ENCODE measurements around the gene SVIL. TPM values are rescaled to one million over a fixed set of nuclear protein-coding genes. Genes with fewer than 3 reads are reported as not detected.

SVIL gene
- polyA plus RNA-seq, 4 donors = 6.7 to 26.4 (median 9.8) TPM

DNA sequence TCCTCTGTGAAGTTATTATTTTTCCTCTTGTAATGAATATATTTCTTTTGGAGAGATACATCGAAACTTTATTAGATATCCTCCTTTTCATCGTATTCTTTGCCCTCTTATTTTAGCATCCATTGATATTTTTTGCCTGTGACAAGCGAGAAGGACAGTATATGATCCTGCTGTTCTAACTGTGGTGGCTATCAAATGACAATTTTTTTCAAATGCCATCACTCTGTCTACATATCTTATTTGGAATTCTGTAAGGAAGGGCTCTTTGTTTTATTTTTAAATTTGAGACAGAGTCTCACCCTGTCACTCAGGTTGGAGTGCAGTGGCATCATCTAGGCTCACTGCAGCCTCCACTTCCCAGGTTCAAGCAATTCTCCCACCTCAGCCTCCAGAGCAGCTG, 217.4 kb downstream of the SVIL start:
- FAIRE-seq = no peak
- no peak overlapping the region for H3K4me3 ChIP-seq (ENCODE audit: low read depth in 1 of 3, low read length in 3 of 3)

DNA sequence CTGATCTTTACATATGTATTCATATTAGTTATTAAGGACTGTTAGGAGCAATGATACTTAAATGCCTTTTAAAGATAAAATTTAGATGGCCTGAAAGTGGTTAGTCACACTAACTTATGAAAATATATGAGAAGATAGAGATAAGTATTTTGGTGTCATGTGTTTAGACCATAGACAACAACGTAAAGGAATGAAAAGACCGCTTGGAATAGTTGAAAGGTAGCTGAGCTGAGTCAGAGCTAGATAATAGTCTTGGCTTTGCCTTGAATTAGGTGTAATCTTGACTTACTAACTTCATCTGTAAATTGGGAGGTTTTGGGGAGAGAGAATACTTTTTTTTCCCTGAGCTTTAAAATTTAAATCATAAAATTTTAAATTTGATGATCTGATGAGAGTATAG, 218.9 kb downstream of the SVIL start:
- no peaks in the 10 kb centered on the region for H3K9me3 ChIP-seq (ENCODE audit: control insufficient read depth in 2 of 2, insufficient read depth in 1 of 2, low read depth in 1 of 2, low read length in 1 of 2)
- H3K27me3 ChIP-seq (ENCODE audit: control insufficient read depth in 3 of 3, insufficient read depth in 3 of 3, low read length in 3 of 3) = no peaks in the 10 kb centered on the region
- DNase-seq = no peak
- H3K27ac ChIP-seq (ENCODE audit: low read depth in 1 of 3, low read length in 2 of 3) = no peak overlapping the region
- peaks cover 0 to 9% (median 4%) of the 10 kb centered on the region in 3 donors for H3K4me1 ChIP-seq (ENCODE audit: control insufficient read depth in 3 of 3, insufficient read depth in 2 of 3, low read depth in 1 of 3, low read length in 2 of 3)
- H3K4me3 ChIP-seq (ENCODE audit: low read depth in 1 of 3, low read length in 3 of 3) = no peak overlapping the region
- no peak for FAIRE-seq
- WGBS, 3 donors = 90 to 94% (median 93%) methylated on average over 2 of the region's 2 CpGs
- peaks cover 0 to 14% (median 0%) of the 10 kb centered on the region in 3 donors for H3K36me3 ChIP-seq (ENCODE audit: control insufficient read depth in 3 of 3, insufficient read depth in 2 of 3, low read depth in 1 of 3, low read length in 3 of 3)

More for the DNA sequence above, 217.4 kb downstream of the SVIL start:
- WGBS, 3 donors = 92 to 95% (median 94%) methylated on average over 3 of the region's 3 CpGs
- no peaks in the 10 kb centered on the region for H3K27me3 ChIP-seq (ENCODE audit: control insufficient read depth in 3 of 3, insufficient read depth in 3 of 3, low read length in 3 of 3)
- peaks cover 0 to 4% (median 0%) of the 10 kb centered on the region in 3 donors for H3K4me1 ChIP-seq (ENCODE audit: control insufficient read depth in 3 of 3, insufficient read depth in 2 of 3, low read depth in 1 of 3, low read length in 2 of 3)
- H3K27ac ChIP-seq (ENCODE audit: low read depth in 1 of 3, low read length in 2 of 3) = no peak overlapping the region
- H3K9me3 ChIP-seq (ENCODE audit: control insufficient read depth in 2 of 2, insufficient read depth in 1 of 2, low read depth in 1 of 2, low read length in 1 of 2) = no peaks in the 10 kb centered on the region
- DNase-seq = no peak
- peaks cover 0 to 23% (median 3%) of the 10 kb centered on the region in 3 donors for H3K36me3 ChIP-seq (ENCODE audit: control insufficient read depth in 3 of 3, insufficient read depth in 2 of 3, low read depth in 1 of 3, low read length in 3 of 3)

DNA sequence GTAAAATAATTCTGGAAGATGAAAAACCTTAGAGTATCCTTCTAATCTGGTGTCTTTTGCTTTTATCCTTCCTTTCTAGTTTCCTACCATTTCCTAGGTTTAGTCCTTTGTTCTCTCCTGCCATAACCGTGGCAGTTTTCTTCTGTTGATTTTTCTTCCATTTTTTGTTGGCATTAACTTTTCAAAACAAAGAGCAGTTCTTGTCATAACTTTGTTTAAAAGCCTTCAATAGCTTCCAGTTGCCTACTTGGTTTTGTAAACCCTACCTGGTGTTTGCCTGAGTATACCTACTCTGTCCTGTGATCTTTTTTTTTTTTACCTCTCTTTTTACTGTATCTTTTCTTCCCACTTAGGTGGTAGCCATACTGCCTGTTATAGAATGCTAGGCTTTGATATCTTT, 220.3 kb downstream of the SVIL start:
- no peaks in the 10 kb centered on the region for H3K27me3 ChIP-seq (ENCODE audit: control insufficient read depth in 3 of 3, insufficient read depth in 3 of 3, low read length in 3 of 3)
- FAIRE-seq = no peak
- no peak for DNase-seq
- no peak overlapping the region for H3K27ac ChIP-seq (ENCODE audit: low read depth in 1 of 3, low read length in 2 of 3)
- peaks cover 0 to 10% (median 0%) of the 10 kb centered on the region in 3 donors for H3K36me3 ChIP-seq (ENCODE audit: control insufficient read depth in 3 of 3, insufficient read depth in 2 of 3, low read depth in 1 of 3, low read length in 3 of 3)
- H3K9me3 ChIP-seq (ENCODE audit: control insufficient read depth in 2 of 2, insufficient read depth in 1 of 2, low read depth in 1 of 2, low read length in 1 of 2) = no peaks in the 10 kb centered on the region
- H3K4me1 ChIP-seq (ENCODE audit: control insufficient read depth in 3 of 3, insufficient read depth in 2 of 3, low read depth in 1 of 3, low read length in 2 of 3) = peaks cover 0 to 9% (median 4%) of the 10 kb centered on the region in 3 donors
- H3K4me3 ChIP-seq (ENCODE audit: low read depth in 1 of 3, low read length in 3 of 3) = no peak overlapping the region
- WGBS, 3 donors = 58 to 68% (median 64%) methylated on average over 1 of the region's 1 CpG

DNA sequence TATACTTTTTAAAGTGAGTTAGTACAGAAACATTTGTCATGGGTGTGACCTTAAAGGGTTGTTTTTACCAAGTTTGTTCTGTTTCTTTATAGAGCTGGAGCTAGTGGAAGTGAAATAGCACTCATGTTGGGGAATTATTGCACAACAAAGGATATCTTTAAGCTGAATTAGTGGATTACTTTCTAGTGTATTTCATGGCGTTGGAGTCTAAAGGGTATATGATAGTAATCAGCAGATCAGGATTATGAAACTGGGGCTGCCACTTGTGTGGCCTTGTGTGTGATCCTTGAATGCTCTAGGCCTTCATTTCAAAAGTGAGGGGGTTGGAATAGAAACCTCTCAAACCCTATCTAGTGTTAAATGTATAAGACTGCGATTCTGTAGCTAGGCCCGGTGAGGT, 222.3 kb downstream of the SVIL start:
- FAIRE-seq = no peak
- H3K27me3 ChIP-seq (ENCODE audit: control insufficient read depth in 3 of 3, insufficient read depth in 3 of 3, low read length in 3 of 3) = no peaks in the 10 kb centered on the region
- peaks cover 0 to 17% (median 4%) of the 10 kb centered on the region in 3 donors for H3K4me1 ChIP-seq (ENCODE audit: control insufficient read depth in 3 of 3, insufficient read depth in 2 of 3, low read depth in 1 of 3, low read length in 2 of 3)
- H3K9me3 ChIP-seq (ENCODE audit: control insufficient read depth in 2 of 2, insufficient read depth in 1 of 2, low read depth in 1 of 2, low read length in 1 of 2) = no peaks in the 10 kb centered on the region
- H3K27ac ChIP-seq (ENCODE audit: low read depth in 1 of 3, low read length in 2 of 3) = peak overlapping the region in 2 of 3 donors; percentile 16 to 39
- H3K36me3 ChIP-seq (ENCODE audit: control insufficient read depth in 3 of 3, insufficient read depth in 2 of 3, low read depth in 1 of 3, low read length in 3 of 3) = peaks cover 0 to 4% (median 0%) of the 10 kb centered on the region in 3 donors
- DNase-seq = peak; percentile 52 to 65
- H3K4me3 ChIP-seq (ENCODE audit: low read depth in 1 of 3, low read length in 3 of 3) = no peak overlapping the region
- 55 to 68% (median 61%) methylated on average over 3 of the region's 3 CpGs for WGBS, 3 donors

DNA sequence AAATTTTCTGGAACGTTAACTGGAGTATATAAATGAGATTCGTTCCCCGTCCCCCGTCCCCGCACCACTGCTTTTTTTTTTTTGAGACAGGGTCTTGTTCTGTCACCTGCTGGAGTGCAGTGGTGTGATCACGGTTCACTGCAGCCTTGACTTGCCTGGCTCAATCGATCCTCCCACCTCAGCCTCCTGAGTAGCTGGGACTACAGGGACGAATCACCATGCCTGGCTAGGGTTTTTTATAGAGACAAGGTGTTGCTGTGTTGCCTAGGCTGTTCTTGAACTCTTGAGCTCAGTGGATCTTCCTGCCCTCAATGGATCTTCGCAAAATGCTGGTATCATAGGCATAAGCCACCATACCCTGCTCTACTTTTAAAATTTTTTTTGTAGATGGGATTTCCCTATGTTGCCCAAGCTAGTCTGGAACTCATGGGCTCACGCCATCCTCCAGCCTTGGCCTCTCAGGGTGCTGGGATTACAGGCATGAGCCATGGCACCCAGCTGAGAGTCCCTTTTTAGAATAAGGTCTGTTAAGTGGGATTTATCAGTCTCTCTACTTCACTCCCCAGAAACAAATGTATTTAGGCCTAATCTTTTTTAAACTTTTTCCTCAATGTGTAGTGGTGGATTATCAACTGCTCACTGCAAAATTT, 223.0 kb downstream of the SVIL start:
- Histone ChIP-seq H3K27ac (ENCODE audit: low read depth in 1 of 3, low read length in 2 of 3) (no peak overlapping the region), H3K4me1 (ENCODE audit: control insufficient read depth in 3 of 3, insufficient read depth in 2 of 3, low read depth in 1 of 3, low read length in 2 of 3) (peaks cover 0 to 17% (median 4%) of the 10 kb centered on the region in 3 donors), H3K9me3 (ENCODE audit: control insufficient read depth in 2 of 2, insufficient read depth in 1 of 2, low read depth in 1 of 2, low read length in 1 of 2) (no peaks in the 10 kb centered on the region), H3K27me3 (ENCODE audit: control insufficient read depth in 3 of 3, insufficient read depth in 3 of 3, low read length in 3 of 3) (no peaks in the 10 kb centered on the region), H3K4me3 (ENCODE audit: low read depth in 1 of 3, low read length in 3 of 3) (no peak overlapping the region), H3K36me3 (ENCODE audit: control insufficient read depth in 3 of 3, insufficient read depth in 2 of 3, low read depth in 1 of 3, low read length in 3 of 3) (peaks cover 0 to 2% (median 0%) of the 10 kb centered on the region in 3 donors)
- WGBS, 3 donors = 92 to 93% (median 93%) methylated on average over 10 of the region's 10 CpGs
- no peak for DNase-seq
- no peak for FAIRE-seq

DNA sequence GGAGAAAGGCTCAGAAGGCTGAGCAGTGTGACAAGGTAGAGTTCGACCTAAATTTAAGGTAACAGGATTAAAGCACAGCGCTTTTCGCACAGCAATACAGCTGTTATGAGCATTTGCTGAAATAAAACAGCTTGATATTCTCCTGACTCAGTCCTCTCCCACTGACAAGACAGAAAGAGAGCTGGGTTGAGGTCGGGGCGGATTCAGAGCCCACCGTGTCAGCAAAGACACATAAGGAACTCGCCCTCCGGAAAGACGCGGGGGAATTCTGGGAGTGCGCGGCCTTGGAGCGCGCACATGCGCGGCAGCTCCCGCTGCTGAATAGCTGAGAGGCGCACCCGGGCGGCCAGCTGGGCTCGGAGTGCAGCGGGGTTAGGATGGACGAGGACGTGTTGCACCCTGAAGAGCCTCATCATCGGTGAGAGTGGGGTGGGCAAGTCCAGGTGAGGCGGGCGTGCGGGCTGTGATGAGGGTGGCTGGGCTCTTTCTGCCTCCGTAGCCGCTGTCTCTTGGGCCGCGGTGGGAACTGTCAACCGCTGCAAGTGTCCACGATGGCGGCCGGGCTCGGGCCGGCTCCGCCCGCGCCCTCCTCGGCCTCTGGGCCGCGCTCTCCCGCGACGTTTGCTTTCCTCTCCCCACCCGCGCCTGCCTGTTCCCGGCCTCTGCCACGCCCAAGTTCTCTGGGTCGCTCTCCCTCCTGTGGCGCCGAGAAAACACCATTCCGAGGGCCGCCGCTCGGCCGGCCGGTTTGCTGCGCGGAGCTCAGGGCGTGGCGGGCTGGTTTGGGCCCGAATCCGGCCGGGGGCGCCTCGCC, 225.3 kb downstream of the SVIL start:
- peak; percentile 78 to 88 for DNase-seq
- Histone ChIP-seq H3K9me3 (ENCODE audit: control insufficient read depth in 2 of 2, insufficient read depth in 1 of 2, low read depth in 1 of 2, low read length in 1 of 2) (no peaks in the 10 kb centered on the region), H3K27ac (ENCODE audit: low read depth in 1 of 3, low read length in 2 of 3) (peak overlapping the region; percentile 82 to 95 (median 86)), H3K4me1 (ENCODE audit: control insufficient read depth in 3 of 3, insufficient read depth in 2 of 3, low read depth in 1 of 3, low read length in 2 of 3) (peaks cover 0 to 17% (median 4%) of the 10 kb centered on the region in 3 donors), H3K36me3 (ENCODE audit: control insufficient read depth in 3 of 3, insufficient read depth in 2 of 3, low read depth in 1 of 3, low read length in 3 of 3) (peaks cover 0 to 2% (median 0%) of the 10 kb centered on the region in 3 donors), H3K4me3 (ENCODE audit: low read depth in 1 of 3, low read length in 3 of 3) (peak overlapping the region; percentile 58 to 70 (median 62)), H3K27me3 (ENCODE audit: control insufficient read depth in 3 of 3, insufficient read depth in 3 of 3, low read length in 3 of 3) (no peaks in the 10 kb centered on the region)
- WGBS, 3 donors = 3 to 6% (median 3%) methylated on average over 55 to 69 of the region's 69 CpGs
- no peak for FAIRE-seq

DNA sequence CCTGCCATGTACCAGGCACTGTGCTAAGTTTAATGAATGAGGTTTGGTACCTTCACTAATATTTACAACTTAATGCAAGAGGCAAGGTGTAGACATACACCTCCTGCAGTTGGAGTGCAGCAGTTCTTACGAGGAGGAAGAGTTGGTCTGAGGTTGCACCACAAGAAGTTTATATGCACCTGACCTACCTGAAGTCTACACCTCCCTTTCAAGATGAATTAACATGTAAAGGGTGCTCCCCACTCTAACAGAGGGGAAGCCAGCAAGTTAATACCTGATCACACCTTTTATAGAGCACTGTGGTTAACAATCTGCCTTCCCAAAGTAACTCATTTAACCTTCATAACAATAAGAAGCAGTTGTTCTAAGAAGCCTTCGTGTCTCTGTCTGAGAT, 225.9 kb downstream of the SVIL start:
- 32 to 46% (median 43%) methylated on average over 2 of the region's 2 CpGs for WGBS, 3 donors
- Histone ChIP-seq H3K36me3 (ENCODE audit: control insufficient read depth in 3 of 3, insufficient read depth in 2 of 3, low read depth in 1 of 3, low read length in 3 of 3) (peaks cover 0 to 2% (median 0%) of the 10 kb centered on the region in 3 donors), H3K27ac (ENCODE audit: low read depth in 1 of 3, low read length in 2 of 3) (peak overlapping the region; percentile 82 to 95 (median 86)), H3K4me1 (ENCODE audit: control insufficient read depth in 3 of 3, insufficient read depth in 2 of 3, low read depth in 1 of 3, low read length in 2 of 3) (peaks cover 0 to 17% (median 4%) of the 10 kb centered on the region in 3 donors), H3K4me3 (ENCODE audit: low read depth in 1 of 3, low read length in 3 of 3) (peak overlapping the region; percentile 58 to 70 (median 62)), H3K27me3 (ENCODE audit: control insufficient read depth in 3 of 3, insufficient read depth in 3 of 3, low read length in 3 of 3) (no peaks in the 10 kb centered on the region), H3K9me3 (ENCODE audit: control insufficient read depth in 2 of 2, insufficient read depth in 1 of 2, low read depth in 1 of 2, low read length in 1 of 2) (no peaks in the 10 kb centered on the region)
- no peak for FAIRE-seq
- no peak for DNase-seq

All from small intestine (tissue), 7 donors.